Astrocyte of the hippocampus (primary cell): ENCODE measurements around the gene EDIL3.

Source experiments
- DNase-seq: peaks from one replicate; pipeline ENCODE4 v3.0.0; 2011; ENCODE audit warnings: low read depth, low spot score

EDIL3 gene

DNA sequence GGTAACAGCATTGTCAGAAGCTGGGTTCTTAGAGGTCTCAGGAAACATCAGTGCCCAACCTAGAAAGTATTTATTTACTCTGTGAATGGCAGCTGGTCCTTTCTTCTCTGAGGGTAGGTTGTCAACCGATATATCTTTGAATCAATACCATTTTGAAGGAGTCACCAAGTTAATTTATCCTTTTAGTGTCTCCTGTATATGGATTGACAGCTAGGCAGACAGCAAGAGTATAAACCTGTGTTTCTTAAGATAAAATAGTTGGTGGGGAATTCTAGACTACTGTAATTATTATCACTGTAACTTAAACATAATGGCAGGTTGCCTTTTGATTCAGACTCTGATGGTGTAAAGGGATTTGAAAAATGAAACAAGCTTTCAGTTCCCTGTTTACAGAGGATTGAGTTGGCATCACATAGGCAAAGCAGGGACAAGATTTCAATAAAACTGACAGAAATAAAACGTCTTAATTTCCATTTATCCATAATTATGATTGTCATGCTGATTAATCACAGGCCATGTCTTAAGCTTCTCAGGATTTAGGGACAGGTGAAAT lies 473.2 kb downstream of the EDIL3 start:
- no peak for DNase-seq

DNA sequence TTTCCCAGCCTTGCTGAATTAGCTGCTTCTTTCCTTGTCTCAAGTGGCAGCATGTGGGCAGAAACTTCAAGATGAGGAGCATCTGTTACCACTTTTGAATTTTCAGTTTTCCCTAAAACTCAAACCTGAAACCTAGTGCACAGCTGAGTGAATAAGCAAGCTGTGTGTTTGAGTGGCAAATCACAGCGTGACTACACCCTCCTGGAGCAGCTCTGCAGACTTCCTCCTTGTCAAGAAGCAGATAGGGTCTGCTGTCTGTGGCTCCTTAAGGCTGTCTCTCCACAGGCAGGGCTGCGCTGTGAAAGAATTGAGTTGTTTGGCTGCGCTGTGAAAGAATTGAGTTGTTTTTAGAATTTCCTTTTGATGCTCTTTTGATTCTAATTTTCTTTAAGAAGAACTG lies 484.4 kb downstream of the EDIL3 start:
- no peak for DNase-seq

DNA sequence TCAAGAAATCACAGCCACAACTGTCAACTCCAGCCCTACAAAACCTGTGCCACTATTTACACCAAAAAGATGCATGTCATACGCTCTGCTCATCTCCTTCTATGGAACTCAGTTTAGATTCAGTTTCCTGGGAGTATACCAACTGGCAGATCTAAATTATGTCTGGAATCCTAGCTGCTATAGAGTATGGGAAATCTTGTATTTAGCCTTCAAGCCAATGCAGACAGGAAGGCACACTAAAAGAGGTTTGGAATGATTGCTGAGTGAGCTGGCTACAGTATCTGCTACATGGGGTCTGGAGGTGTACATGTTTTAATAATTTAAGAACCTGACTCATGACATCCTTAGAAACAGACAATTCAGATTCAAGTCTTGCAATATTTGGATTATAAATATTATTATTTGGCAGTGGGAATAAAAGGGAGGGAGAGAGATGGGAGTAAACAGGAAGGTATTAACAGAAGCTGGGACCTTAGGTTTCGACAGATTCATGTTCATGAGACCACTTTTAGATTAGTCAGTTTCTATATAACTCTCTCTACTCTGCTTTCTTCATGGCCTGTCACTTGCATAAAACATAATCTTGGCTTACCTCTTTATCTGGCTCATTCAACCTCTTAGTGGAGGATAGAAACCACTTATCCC lies 485.2 kb downstream of the EDIL3 start:
- DNase-seq = peak; percentile 38

DNA sequence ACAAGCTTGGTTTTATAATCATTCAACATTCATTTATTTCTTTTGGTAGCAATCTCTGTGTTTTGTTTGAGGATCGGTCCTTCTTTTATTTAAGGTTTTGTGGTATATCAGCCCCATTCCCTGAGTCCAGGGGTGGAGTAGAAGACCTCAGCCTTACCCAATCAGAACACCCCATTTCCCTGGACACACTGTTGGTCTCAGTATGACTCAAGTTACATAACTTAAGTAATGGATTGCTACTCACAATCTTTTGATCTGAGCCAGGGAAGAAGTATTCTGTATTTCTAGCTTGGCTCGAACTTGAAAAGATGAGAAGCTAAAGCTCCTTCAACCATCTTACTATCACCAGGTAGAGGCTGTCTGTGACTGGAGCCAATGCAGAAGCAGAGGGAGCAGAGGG lies 488.8 kb downstream of the EDIL3 start:
- DNase-seq = no peak

DNA sequence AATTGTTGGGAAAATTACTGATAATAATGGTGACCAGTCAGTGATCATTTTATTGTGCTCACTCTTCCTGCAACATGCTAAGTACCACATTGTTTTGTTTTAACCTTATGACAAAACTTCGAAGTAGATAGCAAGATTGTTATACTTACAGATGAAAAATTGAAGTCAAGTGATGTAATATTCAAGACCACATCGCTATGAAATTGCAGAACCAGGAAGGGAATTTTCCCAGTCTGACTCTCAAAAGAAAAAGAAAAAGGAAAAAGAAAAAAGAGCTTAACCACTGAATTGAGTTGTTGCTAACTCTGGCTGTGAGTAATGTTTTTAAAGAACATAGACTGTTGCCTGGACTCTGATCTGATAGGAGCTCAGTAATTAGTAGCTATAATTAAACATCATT lies 493.4 kb downstream of the EDIL3 start:
- no peak for DNase-seq
